Stomach (tissue), 4 donors: ENCODE data around the gene KRT38.

ENCODE experiments used
- CTCF ChIP-seq, 7 experiments: fragments of 450-650 bp in 4 of 7; fragments of 200-600 bp in 3 of 7; sonication (generic) in 3 of 7; IDR thresholded peaks; one replicate each; pipeline ENCODE4 v1.5.1; 2016 to 2019; ENCODE audit warnings: antibody characterized with exemption in 7 of 7, control low read depth in 2 of 7, mild to moderate bottlenecking in 1 of 7
- POLR2A ChIP-seq, 4 donors: fragments of 450-650 bp; IDR thresholded peaks; one replicate each; pipeline ENCODE4 v1.6.1; 2016; ENCODE audit warnings: antibody characterized with exemption in 4 of 4, control low read depth in 2 of 4, mild to moderate bottlenecking in 1 of 4, moderate library complexity in 1 of 4
- POLR2AphosphoS5 ChIP-seq, 3 donors: sonication (generic); formaldehyde crosslinking; IDR thresholded peaks; one replicate each; pipeline ENCODE4 v1.6.1; 2016; ENCODE audit warnings: antibody characterized with exemption in 3 of 3

DNA sequence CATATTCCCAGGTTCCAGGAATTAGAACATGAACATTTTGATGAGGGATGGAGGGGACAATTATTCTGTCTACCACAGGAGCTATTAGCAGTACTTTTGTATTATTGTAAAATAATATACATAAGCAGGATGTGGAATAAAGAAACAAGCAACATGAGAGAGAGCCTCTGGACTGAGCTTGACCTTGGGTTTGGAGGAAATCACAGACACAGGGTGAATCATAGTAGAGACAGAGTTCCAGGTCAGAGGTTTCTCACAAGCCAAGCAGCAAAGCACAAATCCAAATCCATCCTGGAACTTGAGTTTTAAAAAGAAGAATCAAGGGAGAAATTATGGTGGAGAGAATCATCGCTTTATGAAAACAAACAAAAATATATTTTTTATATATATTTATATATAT, 48.5 kb downstream of the KRT38 start:
- TF ChIP-seq CTCF (IDR thresholded peaks at IDR 0.05) (no peak), POLR2AphosphoS5 (IDR thresholded peaks at IDR 0.05) (no peak), POLR2A (IDR thresholded peaks at IDR 0.05) (no peak)
